Stimulated activated CD4-positive, alpha-beta T cell treated with anti-CD3 and anti-CD28 coated beads, Interleukin-15, amount 100 ng/mL, for 24 hours (primary cell): ENCODE results near the gene SLC2A6.

Experiments
- DNase-seq: peaks from one replicate; pipeline ENCODE4 v3.0.0-alpha.2; 2020

SLC2A6 gene

GRCh38 chr9:133430244-133430643, 48.7 kb downstream of the SLC2A6 start:
- no peak for DNase-seq

DNA sequence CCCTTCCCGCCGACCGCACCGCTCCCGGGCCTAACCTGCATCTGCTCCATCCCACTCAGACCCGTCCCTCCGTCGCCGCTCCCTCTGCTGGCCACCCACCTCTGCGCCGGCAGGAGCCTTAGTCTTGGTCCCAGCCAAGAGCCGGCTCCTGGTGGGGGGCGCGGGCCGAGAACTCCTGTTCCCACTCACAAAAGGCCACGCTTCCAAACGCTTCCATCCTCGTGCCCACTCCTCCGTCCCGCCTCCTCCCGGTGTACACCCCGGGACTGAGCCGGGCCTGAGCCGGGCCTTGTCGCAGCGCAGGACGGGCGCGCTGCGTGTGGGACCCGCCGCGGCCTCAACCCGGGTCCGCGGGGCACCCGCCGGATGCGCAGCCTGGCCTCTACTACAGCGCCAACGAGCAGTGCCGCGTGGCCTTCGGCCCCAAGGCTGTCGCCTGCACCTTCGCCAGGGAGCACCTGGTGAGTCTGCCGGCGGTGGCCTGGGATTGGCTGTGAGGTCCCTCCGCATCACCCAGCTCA, 49.2 kb downstream of the SLC2A6 start:
- peak; percentile 34 for DNase-seq

- DNase-seq = no peak
Measured at GRCh38 chr9:133429214-133429613, 49.7 kb downstream of the SLC2A6 start.

DNA sequence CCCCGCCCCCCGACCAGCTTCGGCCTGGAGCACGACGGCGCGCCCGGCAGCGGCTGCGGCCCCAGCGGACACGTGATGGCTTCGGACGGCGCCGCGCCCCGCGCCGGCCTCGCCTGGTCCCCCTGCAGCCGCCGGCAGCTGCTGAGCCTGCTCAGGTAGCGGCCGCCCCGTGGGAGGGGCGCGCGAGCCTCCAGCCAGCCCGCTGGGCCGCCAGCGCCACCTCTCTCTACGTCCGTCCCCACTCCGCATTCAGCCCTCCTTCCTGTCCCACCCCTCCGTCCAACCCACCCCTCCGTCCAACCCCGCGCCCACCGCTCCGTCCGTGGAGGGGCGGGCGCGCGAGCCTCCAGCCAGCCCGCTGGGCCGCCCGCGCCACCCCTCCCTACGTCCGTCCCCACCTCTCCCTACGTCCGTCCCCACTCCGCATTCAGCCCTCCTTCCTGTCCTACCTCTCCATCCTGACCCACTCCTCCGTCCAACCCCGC, 50.2 kb downstream of the SLC2A6 start:
- DNase-seq = no peak

DNA sequence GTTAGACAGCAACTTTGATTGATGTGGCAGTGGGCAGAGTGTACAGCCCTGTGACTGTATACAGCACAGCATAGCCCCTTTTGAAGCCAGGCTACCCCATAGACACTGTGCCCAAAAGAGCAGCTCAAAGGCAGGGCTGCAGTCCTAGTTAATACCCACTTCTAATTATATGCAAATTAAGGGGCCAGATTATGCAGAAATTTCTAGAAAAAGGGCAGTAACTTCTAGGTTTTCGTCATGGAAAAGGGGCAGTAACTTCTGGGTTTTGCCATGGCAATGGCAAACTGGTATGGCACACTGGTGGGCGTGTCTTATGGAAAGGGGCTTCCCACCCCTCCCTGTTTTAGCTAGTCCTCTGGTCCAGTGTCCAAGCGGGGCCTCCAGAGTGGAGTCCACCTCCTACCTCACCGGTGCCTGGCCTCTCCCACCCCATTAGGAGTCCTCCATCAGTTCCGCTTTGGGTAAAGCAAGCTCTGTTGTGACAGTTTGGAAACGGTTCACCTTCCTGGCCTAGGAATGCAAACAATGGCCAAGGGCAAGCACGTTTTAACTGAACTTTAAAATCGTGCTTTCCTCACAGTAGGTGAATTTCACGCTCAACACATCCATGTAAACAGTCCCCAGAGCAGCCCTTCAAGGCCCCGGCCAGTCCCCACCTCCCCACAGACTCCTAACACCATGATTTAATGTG, 51.1 kb downstream of the SLC2A6 start:
- no peak for DNase-seq

GRCh38 chr9:133426011-133426410, 52.9 kb downstream of the SLC2A6 start:
- DNase-seq = no peak

- no peak for DNase-seq
Measured at GRCh38 chr9:133425049-133425632, 53.8 kb downstream of the SLC2A6 start.

DNA sequence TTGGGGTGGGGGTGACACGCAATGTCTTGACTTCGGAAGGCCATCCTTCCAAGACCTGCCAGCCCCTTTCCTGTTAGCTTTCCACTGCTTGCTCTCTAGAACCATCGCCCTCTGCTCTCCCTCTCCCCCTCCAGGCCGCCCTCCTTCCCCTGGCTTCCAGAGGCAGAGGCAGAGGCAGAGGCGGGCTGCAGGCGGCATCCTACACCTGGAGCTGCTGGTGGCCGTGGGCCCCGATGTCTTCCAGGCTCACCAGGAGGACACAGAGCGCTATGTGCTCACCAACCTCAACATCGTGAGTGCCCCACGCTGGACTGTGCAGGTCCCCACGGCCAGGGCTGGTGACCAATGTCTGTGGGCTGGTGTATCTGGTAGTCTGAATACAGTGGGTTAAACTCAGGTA, 54.7 kb downstream of the SLC2A6 start:
- DNase-seq = no peak

DNA sequence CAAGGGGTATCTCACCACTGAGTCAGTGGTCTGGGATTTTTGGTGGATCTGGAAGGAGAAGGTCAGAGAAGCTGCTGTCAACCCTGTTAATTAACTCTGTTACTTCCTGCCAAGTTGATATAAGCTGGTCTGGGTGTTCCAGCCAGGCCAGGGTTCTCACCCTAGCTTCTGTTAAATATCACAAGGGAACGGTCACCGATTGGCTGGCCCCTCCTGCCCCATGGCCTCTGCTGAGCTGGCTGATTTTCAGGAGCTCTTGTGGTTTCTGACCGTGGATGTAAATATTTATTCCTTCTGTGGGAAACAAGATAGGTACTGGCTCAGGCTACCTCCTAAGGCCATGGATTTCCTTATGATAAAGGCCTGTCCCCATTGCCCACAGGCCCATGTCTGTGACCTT, 55.7 kb downstream of the SLC2A6 start:
- no peak for DNase-seq

- DNase-seq = peak; percentile 51
Measured at GRCh38 chr9:133421615-133422542, 57.0 kb downstream of the SLC2A6 start, which contains the start of gene ADAMTS13. Gene ADAMTS13 (plus strand): TSS chr9:133422367. CDS start chr9:133422444, 77 bp downstream.
